NCI-H2171 treated with DMSO at 0.1 percent for 48 hours (cell line): ENCODE data around the gene DDX10.

ENCODE experiments used
- DNase-seq: peaks from one replicate; lab custom pipeline; 2025; lab: John Stamatoyannopoulos, UW

DDX10 gene

GRCh38 chr11:108983636-108984420 lies 319.0 kb downstream of the DDX10 start:
- DNase-seq, result no peak

- DNase-seq, result no peak
Observed at GRCh38 chr11:108984523-108984922, 319.7 kb downstream of the DDX10 start.

- no peak for DNase-seq
Observed at GRCh38 chr11:108985236-108985944, 320.5 kb downstream of the DDX10 start.

GRCh38 chr11:108985945-108986279 lies 321.0 kb downstream of the DDX10 start:
- no peak for DNase-seq
